ENCODE data around the gene WASHC2C. TPM values are rescaled to one million over a fixed set of nuclear protein-coding genes. Genes with fewer than 3 reads are reported as not detected.
A peak's percentile ranks its signal among the peaks of the same experiment; 100 is the strongest.
"Not testable (repeated sequence)": the region's sequence is repeated elsewhere in the genome, so short reads cannot be mapped to it uniquely, and the experiment has no call there.

The WASHC2C gene
- 13.8 and 16.2 TPM in 2 replicates for total RNA-seq (2014; rRNA removed; shearing (Covaris generic))

DNA sequence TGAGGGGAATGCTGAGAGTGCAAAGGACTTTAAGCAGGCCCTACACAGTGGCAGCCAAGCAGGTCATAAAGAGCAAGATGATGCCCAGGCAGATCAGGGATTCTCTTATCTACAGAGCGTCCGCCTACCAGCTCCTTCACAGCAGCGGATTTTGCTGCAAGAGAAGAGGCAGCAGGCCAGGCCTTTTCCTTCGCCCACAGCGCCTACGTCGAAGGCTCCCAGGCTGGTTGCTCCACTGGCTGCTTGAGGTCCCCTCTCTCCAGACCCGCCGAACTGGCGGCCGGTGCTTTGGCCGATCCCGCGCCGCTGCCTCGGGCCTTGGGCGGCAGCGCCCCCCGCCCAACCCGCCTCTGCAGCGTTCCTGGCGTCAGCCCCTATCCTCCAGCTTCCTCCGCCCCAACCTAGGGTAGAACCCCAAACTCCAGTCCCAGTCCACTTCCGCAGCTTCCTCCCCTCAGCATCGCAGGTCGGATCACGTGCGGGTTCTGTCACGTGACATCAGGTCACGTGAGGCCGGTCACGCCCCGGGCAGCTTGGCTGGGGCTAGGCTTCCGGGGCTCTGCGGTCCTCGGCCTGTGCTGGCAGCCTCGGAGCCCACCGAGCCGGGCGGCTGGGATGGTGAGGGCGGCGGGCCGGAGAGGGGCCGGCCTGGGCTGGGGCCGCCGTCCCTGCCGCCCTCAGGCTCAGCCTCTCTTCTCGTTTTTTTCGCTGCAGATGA, at the start of gene WASHC2C:
Gene WASHC2C (plus strand): TSS at position 564 of the 718 bp plus-strand sequence. CDS start 52 bp downstream, at position 616.
- DNase-seq (ENCODE audit: low read depth): peak; percentile 78

GRCh38 chr10:45678467-45678866, 48.6 kb upstream of the WASHC2C start:
- DNase-seq (ENCODE audit: low read depth): not testable (repeated sequence)

GRCh38 chr10:45710200-45710796, 16.8 kb upstream of the WASHC2C start:
- DNase-seq (ENCODE audit: low read depth): not testable (repeated sequence)

GRCh38 chr10:45711223-45711622, 15.8 kb upstream of the WASHC2C start:
- not testable (repeated sequence) for DNase-seq (ENCODE audit: low read depth)

- DNase-seq (ENCODE audit: low read depth): not testable (repeated sequence)
These were observed 10.0 kb upstream of the WASHC2C start for GRCh38 chr10:45717053-45717452.

- DNase-seq (ENCODE audit: low read depth): not testable (repeated sequence)
These were observed 9.4 kb upstream of the WASHC2C start for GRCh38 chr10:45717642-45718041.

DNA sequence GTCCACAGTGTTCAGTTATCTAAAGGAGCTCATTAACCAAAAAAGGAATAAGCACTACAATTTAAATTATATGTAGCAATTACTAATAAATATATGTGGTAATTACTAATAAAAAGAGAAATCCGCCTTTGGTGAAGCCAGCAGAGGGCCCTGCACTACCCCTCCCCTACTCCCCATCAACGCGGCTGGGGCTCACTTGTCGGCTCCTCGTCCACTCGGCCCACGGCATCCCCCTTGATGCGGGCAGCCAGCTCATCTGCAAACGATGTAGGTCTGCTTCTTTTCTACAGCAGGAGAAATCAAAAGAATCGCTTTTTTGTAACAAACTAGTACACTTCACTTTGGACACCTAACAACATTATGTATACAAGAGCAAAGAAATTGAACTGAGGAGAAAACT, 5.6 kb upstream of the WASHC2C start:
- DNase-seq (ENCODE audit: low read depth): not testable (repeated sequence)

GRCh38 chr10:45723851-45724250, 3.2 kb upstream of the WASHC2C start:
- not testable (repeated sequence) for DNase-seq (ENCODE audit: low read depth)

- not testable (repeated sequence) for DNase-seq (ENCODE audit: low read depth)
These were observed 427 bp downstream of the WASHC2C start for GRCh38 chr10:45727421-45727965.

DNA sequence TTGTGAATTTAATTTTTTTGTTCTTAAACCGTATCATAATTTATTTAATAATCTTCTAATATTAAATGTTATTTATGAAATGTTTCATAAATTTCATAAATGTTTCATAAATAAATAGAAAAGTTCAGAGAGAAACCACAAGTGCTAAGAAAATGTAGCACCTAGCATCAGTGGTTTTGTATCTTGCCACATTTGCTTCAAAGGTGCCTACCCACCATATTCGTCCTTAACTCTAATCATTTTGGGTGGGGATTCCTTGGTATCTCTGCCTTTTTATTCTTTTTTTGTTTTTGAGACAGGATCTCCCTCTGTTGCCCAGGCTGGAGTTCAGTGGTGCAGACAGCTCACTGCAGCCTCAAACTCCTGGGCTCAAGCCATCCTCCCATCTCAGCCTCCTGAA, 7.4 kb downstream of the WASHC2C start:
- not testable (repeated sequence) for DNase-seq (ENCODE audit: low read depth)

- DNase-seq (ENCODE audit: low read depth): not testable (repeated sequence)
These were observed 7.8 kb downstream of the WASHC2C start for GRCh38 chr10:45734867-45735266.

- not testable (repeated sequence) for DNase-seq (ENCODE audit: low read depth)
These were observed 14.5 kb downstream of the WASHC2C start for GRCh38 chr10:45741559-45741958.

- DNase-seq (ENCODE audit: low read depth): not testable (repeated sequence)
These were observed 14.9 kb downstream of the WASHC2C start for GRCh38 chr10:45742014-45742413.

DNA sequence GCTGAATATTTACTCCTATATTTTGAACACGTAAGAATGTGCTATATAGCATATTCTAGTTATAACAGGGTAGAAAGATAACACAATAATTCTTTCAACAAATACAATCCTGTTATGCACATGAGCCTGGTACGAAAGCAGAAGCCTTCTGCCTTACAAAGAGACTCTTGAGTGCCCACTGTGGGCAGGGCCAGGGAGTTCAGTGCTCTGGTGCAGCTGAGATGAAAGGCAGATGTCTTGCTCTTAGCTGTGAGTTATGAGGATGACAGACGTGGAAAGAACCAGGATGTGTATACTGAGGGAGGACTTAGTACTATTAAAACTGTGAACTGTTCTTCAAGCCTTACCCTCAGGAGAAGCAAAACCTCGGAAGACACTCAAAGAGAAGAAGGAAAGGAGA, 24.1 kb downstream of the WASHC2C start:
- not testable (repeated sequence) for DNase-seq (ENCODE audit: low read depth)

DNA sequence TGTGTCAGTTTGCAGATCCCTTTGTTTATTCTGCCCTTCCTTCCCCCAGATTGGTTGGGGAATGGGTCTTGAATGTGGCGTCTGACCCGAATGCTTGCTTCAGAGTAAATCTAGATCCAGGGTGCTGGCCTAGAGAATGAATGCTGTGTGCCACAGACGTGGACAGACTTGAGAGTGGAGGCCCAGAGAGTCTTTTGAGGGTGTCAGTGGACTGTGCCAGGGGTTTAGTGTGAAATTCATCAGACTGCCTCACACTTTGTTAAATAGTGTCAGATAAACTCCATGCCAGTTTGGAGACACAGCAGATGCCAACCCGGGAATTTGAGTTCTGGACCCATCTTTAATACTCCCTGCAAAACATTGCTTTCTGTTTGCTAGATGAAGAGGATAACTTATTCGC, 25.1 kb downstream of the WASHC2C start:
- DNase-seq (ENCODE audit: low read depth): not testable (repeated sequence)

DNA sequence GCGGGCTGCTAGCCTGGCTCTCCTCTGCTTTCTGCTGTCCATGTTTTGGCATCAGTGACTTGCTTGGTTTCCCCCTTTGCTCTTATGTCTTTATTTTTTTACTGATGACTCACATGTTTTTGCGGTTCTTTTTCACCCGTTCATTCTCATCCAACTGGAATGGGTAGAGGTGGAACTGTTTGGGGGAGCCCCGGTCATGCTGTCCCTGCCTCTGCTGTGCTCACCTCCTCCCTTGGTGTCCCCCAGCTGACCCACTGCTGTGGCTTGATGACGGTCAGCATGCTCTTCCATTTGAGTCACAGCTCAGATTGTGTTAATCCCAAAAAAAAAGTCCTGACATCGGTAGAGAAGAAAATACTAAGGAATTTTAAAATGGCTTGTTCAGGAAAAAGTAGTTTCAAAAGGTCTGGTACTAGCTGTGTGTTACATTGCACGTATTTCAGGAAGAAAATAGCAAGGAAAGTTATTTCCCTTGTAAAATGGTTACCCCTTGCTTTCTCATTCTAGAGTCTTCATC, 27.0 kb downstream of the WASHC2C start:
- DNase-seq (ENCODE audit: low read depth): peak; percentile 1

GRCh38 chr10:45755083-45755482, 28.0 kb downstream of the WASHC2C start:
- not testable (repeated sequence) for DNase-seq (ENCODE audit: low read depth)

DNA sequence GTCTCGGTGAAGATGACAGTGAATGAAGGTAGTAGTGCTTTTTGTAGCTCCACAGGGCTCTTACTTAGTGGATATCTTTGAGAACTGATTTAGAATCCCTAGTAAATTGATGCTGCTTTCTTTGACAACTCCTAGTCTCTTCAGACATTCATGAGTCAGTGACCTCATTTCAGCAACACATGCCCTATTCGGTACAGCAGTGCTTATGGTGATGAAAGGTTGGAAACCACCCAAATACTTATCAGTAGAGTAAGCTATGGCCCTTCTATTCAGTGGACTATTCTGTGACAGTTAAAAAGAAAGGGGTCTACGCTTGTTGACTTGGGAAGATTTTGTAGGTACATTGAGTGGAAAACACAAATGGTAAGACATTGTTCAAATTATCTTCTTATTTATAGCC, 29.0 kb downstream of the WASHC2C start:
- DNase-seq (ENCODE audit: low read depth): not testable (repeated sequence)

GRCh38 chr10:45757661-45758396, 30.8 kb downstream of the WASHC2C start:
- DNase-seq (ENCODE audit: low read depth): not testable (repeated sequence)

GRCh38 chr10:45761622-45762021, 34.6 kb downstream of the WASHC2C start:
- DNase-seq (ENCODE audit: low read depth): not testable (repeated sequence)

GRCh38 chr10:45763037-45763436, 36.0 kb downstream of the WASHC2C start:
- not testable (repeated sequence) for DNase-seq (ENCODE audit: low read depth)

DNA sequence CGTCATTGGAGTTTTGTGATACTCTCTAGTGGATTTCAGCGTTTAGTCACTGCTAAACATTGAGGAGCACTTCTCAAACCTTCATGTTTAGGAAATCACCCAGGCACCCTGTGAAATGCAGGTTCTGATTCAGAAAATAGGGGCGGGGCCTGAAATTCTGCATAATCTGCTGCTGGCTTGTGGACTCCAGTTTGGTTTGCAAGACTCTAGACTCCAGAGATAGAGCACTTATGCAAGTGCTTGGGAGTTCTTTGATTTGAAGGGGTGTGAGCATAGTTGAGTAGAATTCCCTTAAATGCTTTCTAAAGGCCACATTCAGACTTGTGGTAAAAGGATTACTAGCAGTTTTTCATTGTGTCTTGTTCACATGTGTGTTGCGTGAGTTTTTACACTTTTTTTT, 41.3 kb downstream of the WASHC2C start:
- DNase-seq (ENCODE audit: low read depth): not testable (repeated sequence)
